ENCODE data around the gene RNASE8.

The RNASE8 gene

DNA sequence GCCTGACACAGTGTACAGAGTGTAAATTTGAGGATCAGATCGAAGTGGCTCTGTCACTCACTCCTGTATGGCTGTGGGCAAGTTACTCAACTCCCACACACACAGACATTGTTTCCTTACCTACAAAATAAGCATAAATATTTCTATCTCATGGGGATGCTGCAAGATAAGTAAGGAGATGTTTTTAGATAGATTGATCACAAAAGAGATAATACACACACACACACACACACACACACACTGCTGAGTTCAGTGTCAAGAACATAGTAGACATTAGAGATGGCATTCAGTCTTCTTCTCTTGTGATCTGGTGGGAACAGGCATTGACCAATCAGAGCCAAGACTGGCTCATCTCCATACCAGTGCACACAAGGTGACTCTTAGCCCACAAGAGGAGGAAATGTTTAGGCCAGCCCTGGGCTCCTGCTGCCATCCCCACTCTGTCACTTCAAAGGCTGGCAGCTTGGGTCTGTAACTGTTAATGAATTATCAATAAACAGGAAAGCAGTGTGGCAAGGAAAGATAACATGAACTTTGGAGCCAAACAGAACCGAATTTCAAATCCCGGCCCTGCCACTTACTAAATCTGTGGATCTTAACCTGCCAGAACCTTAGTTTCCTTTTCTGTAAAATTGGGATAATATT lies 3.4 kb upstream of the RNASE8 start:
- no peak for DNase-seq

DNA sequence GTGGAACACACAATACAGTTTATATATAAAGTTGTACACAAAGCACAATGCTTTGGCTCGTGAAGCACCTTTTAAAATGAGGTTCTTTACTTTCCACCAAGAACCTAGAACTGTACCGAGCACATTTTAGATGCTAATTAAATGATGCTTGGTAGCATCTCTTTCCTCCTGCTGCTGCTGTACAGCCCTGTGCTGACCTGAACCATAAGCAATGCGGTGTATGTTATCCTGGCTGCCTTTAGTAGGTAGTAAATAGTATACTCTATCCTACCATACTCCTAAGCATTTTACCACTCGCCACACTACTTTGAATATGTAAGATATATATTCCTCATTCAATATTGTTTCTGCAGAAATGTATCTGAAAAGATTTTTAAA lies 2.9 kb upstream of the RNASE8 start:
- no peak for DNase-seq

GRCh38 chr14:21055432-21056117 lies 2.0 kb upstream of the RNASE8 start:
- no peak for DNase-seq

DNA sequence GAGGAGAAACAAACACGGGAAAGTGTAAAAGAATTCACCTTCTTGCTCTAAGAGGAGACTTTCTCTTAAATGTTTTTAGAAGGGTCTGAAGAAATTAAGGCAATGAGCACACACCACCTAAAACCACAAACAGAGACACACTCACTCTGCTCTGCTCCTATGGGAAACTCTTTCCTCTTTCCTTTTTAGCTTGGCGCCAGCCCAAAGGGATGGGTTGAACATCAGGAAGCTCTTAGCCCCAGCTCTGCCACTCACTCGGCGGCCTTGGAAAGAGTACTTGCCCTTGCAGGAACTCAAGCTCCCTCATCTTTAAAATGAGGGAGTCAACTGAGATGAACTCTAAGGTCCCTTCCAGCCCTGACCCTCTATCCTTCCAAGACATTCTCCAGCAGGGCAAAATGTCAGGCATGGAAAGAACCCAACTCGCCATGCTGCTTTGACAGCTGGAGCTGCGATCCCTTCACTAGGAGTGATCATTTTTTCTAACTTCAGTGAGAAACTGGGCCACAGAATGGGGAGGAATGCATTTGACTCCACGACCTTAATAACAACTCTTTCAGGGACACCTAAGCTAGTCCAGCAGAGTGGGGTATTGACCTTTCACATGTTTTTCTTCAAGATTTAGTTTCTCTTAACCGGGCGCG lies 980 bp upstream of the RNASE8 start:
- DNase-seq = no peak

GRCh38 chr14:21058903-21059302 lies 1.3 kb downstream of the RNASE8 start:
- no peak for DNase-seq

GRCh38 chr14:21059842-21060613 lies 2.4 kb downstream of the RNASE8 start:
- no peak for DNase-seq

DNA sequence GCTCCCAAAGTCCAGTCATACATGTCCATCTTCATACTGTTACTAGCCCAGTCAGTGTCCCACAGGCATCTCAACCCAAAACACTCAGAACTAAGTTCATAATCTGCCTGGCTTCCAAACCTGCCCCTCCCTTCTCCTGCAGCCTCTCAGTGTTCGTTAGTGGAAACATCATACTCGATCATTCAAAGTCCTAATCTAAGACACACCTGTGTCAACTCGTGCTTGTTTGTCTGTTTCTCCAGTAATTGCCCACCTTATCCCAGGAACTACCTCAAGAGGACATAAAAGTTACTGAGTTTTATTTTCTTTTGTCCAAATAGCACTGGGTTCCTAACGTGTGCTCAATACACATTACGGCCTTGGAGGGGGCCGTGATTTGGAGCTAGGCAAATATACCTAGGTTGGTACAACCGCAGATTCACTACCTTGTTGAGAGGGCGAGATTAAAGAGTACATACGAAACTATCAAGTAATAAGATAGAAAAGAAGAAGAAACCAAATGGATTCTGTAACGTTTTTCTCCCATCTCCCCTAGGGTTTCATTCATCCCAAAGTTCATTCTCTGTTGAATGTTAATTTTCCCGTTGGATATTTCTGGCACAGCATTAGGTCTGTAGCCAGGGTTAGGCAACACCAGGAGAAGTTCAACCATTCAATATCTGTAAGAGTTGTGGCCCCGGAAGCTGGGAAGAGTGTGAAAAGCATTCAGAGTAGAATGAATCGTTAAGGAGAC lies 3.2 kb downstream of the RNASE8 start:
- DNase-seq = no peak

DNA sequence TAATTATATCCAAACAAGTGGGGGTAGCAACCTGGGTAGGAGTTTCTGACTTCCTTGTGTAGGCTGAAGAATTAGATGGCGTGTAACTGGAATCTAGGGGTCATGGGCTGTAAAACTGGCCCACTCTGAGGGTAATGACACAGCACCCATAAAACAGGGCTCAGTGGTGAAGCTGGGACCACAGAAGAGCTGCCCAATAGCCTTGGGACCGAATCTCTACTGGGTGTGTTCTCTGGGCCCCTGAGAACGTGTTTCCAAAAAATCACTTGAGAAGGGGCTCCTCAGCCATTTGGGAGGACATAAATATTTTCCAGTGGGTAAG lies 3.7 kb downstream of the RNASE8 start:
- no peak for DNase-seq

- no peak for DNase-seq
These were observed 5.9 kb downstream of the RNASE8 start for GRCh38 chr14:21063479-21063878.

DNA sequence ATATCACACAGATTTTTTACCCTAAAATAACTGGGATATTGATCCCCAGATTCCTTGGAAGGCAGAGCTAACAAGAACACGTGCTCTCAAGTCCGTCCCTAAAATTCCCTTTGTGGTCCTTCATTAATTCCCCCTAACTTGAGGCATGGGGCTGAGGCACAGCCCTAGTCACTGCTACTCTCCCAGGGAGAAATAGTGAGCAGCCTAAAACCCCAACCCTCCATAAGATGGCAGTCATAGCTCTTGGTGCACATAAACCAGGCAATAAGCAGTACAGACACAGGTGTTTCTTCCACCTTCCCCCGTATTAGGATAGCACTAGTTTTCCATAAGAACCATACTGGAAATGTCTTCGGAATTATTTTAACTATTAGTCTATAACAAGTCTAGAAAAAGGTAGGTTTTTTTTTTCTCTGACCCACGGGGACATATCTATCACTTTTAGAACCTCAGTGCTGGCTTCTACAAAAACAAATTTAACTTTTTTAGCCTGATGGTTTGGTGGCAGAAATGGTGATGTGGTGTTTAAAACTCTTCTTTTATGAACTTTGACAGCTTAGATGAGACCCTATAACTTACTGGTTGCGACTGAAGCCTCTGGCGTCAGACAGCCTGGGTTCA lies 9.4 kb downstream of the RNASE8 start:
- DNase-seq = peak; percentile 14

- DNase-seq = peak; percentile 84
These were observed 11.1 kb downstream of the RNASE8 start for GRCh38 chr14:21068521-21069387.

DNA sequence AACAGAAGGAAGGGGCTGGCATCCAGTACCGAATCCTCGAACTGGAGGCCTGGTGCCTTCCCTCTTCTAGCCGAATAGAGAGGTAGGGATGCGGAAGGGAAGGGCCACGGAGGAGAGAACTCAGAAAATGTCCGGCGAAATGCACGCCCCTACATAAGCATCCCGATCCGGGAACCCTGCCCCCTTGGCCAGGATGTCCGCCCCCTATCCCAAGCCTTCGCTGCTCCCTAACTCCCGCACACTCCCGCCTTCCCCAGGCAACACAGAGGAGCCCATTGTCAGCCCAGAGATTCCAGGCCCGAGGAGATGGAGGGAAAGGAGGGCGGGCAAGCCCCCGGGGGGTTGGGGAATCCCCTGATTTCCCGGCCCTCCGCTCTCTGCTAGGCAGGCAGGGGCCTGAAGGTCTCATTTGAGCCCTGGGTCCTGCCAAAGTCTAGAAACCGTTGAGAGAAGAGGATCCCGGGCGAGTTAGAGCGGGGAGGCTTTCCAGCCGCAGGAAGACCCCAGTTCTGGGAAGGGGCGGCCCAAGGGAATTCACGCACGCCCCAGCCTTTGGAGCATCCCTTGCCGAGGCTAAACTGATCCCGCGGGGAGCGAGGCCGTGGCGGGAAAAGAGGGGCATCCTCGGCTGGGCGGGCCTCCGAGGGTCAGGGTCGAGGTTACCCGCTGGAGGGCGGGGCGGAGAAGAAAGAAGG lies 11.9 kb downstream of the RNASE8 start:
- DNase-seq = peak; percentile 46

GRCh38 chr14:21070083-21070609 lies 12.5 kb downstream of the RNASE8 start, which contains the start of gene ARHGEF40:
Gene ARHGEF40 (plus strand): TSS chr14:21070304. CDS start chr14:21070397, 93 bp downstream.
- DNase-seq = peak; percentile 46

GRCh38 chr14:21070610-21071224 lies 13.1 kb downstream of the RNASE8 start:
- DNase-seq = peak; percentile 56

GRCh38 chr14:21071225-21072030 lies 13.8 kb downstream of the RNASE8 start:
- DNase-seq = peak; percentile 84

GRCh38 chr14:21072031-21072473 lies 14.4 kb downstream of the RNASE8 start:
- no peak for DNase-seq

DNA sequence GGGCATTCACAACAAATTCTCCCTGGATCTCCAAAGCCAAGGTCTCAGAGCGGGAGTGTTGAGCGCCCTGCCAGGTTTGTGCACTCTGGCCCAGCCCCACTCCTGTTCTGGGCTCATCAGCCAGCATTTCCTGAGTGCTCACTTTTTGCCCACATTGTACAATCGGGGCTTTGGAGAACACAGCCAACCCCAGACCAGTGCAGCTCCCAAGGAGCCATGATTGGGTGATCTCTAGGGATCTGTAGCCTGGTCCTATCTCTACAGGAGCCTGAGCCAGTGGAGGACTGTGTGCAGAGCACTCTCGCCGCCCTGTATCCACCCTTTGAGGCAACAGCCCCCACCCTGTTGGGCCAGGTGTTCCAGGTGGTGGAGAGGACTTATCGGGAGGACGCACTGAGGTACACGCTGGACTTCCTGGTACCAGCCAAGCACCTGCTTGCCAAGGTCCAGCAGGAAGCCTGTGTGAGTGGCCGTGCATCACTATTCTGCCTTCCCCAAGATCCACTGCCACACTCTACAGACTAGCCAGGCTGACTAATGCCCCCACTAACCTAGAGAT lies 15.2 kb downstream of the RNASE8 start:
- no peak for DNase-seq

DNA sequence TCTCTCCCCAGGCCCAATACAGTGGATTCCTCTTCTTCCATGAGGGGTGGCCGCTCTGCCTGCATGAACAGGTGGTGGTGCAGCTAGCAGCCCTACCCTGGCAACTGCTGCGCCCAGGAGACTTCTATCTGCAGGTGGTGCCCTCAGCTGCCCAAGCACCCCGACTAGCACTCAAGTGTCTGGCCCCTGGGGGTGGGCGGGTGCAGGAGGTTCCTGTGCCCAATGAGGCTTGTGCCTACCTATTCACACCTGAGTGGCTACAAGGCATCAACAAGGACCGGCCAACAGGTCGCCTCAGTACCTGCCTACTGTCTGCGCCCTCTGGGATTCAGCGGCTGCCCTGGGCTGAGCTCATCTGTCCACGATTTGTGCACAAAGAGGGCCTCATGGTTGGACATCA lies 16.3 kb downstream of the RNASE8 start:
- no peak for DNase-seq
